ENCODE results near the gene EBF3. TPM values are rescaled to one million over a fixed set of nuclear protein-coding genes. Genes with fewer than 3 reads are reported as not detected.

The EBF3 gene
- total and polyA plus RNA-seq, 9 of the 15 experiments (the other 6 are each of a cell fraction or from before 2014, with no cell fraction given): not detected

GRCh38 chr10:129899276-129900130 is 64.6 kb downstream of the EBF3 start:
- Histone ChIP-seq H2AFZ (ENCODE audit: low read depth, low read length) (no peak overlapping the region), H4K20me1 (replicated peaks; ENCODE audit: control insufficient read depth, insufficient read depth, low read length) (no peaks in the 10 kb centered on the region), H3K4me2 (ENCODE audit: insufficient read depth, low read length) (no peak overlapping the region), H3K36me3 (ENCODE audit: control insufficient read depth, insufficient read depth, low read length) (no peaks in the 10 kb centered on the region), H3K9me1 (ENCODE audit: control insufficient read depth, insufficient read depth, low read length) (no peaks in the 10 kb centered on the region), H3K27ac (ENCODE audit: extremely low read depth, low read depth, low read length) (no peak overlapping the region), H3K79me2 (ENCODE audit: control insufficient read depth, insufficient read depth, low read length) (no peaks in the 10 kb centered on the region), H3K27me3 (ENCODE audit: control insufficient read depth in 2 of 2, insufficient read depth in 2 of 2, low read length in 2 of 2) (peaks cover 5 to 53% of the 10 kb centered on the region in 2 experiments; a peak in 3 of 5 replicates), H3K9me3 (replicated peaks; ENCODE audit: control insufficient read depth, insufficient read depth, low read depth, low read length) (no peaks in the 10 kb centered on the region), H3K4me1 (replicated peaks in 1 of 2; ENCODE audit: control insufficient read depth in 2 of 2, insufficient read depth in 2 of 2, low read length in 2 of 2) (no peaks in the 10 kb centered on the region), H3K9ac (ENCODE audit: insufficient read depth in 1 of 2, low read depth in 2 of 2, low read length in 2 of 2) (no peak overlapping the region), H3K4me3 (no peak overlapping the region)
- ATAC-seq (no peak), DNase-seq (ENCODE audit: extremely low read depth in 1 of 4, low spot score in 3 of 4) (no peak), FAIRE-seq (no peak)
- ChIA-PET POLR2A (no interaction called here), CTCF (ENCODE audit: low intra/inter-chr PET ratio) (no interaction called here)
- intact Hi-C loops (cut with micrococcal nuclease): no loop called here
- no peak for TF ChIP-seq ZFP1 (CRISPR knock-in tag; IDR thresholded peaks at IDR 0.05)
- no peak for TF ChIP-seq ZNF224 (CRISPR knock-in tag; IDR thresholded peaks at IDR 0.05)
- no peak for TF ChIP-seq EZH2 (IDR thresholded peaks at IDR 0.05; ENCODE audit: borderline replicate concordance, low read depth, low read length)
- no peak for TF ChIP-seq ZKSCAN3 (CRISPR knock-in tag; IDR thresholded peaks at IDR 0.05)
- TF ChIP-seq ZNF143 (CRISPR knock-in tag; IDR thresholded peaks at IDR 0.05): no peak
- TF ChIP-seq ZFP30 (CRISPR knock-in tag; IDR thresholded peaks at IDR 0.05; ENCODE audit: borderline replicate concordance): no peak
- no peak for TF ChIP-seq CEBPZ (IDR thresholded peaks at IDR 0.05; ENCODE audit: borderline replicate concordance, low read depth, low read length)
- no peak for TF ChIP-seq ZBTB8A (IDR thresholded peaks at IDR 0.05; ENCODE audit: partially characterized antibody)
- no peak for TF ChIP-seq BRD9 (IDR thresholded peaks at IDR 0.05; ENCODE audit: low read depth, partially characterized antibody)
- no peak for TF ChIP-seq ARID3A (IDR thresholded peaks at IDR 0.05; ENCODE audit: borderline replicate concordance, low read depth, low read length)
- TF ChIP-seq PATZ1 (CRISPR knock-in tag; IDR thresholded peaks at IDR 0.05; ENCODE audit: borderline replicate concordance): no peak
- no peak for TF ChIP-seq ZBTB12 (CRISPR knock-in tag; IDR thresholded peaks at IDR 0.05)
- no peak for TF ChIP-seq SUPT5H (IDR thresholded peaks at IDR 0.05)
- BruUV-seq (replicated peaks): no TSS peak
- in situ Hi-C loops (cut with MboI): no loop called here
- WGBS (ENCODE audit: insufficient coverage, low coverage, missing lambda C conversion rate): 0% methylated on average over 11 of the region's 22 CpGs
